Upper lobe of left lung (tissue), 4 donors: ENCODE data around the gene LRRC51.

ENCODE experiments used
- EP300 ChIP-seq, 4 donors: sonication (generic); formaldehyde crosslinking; IDR thresholded peaks; one replicate each; pipeline ENCODE4 v1.5.1; 2017; ENCODE audit warnings: antibody characterized with exemption in 4 of 4, control low read depth in 2 of 4
- POLR2A ChIP-seq, 4 donors: fragments of 450-650 bp; IDR thresholded peaks; one replicate each; pipeline ENCODE4 v1.5.1; 2016 to 2017; ENCODE audit warnings: antibody characterized with exemption in 4 of 4, mild to moderate bottlenecking in 2 of 4
- POLR2AphosphoS5 ChIP-seq, 2 donors: sonication (generic); formaldehyde crosslinking; IDR thresholded peaks; one replicate each; pipeline ENCODE4 v1.5.1; 2017; ENCODE audit warnings: antibody characterized with exemption in 2 of 2
- TF ChIP-seq, protein P1 (sequence below), 6 experiments: fragments of 450-650 bp in 4 of 6; fragments of 200-600 bp in 2 of 6; sonication (generic) in 2 of 6; IDR thresholded peaks; one replicate each; pipeline ENCODE4 v1.5.1; 2016 to 2019; ENCODE audit warnings: antibody characterized with exemption in 6 of 6

DNA sequence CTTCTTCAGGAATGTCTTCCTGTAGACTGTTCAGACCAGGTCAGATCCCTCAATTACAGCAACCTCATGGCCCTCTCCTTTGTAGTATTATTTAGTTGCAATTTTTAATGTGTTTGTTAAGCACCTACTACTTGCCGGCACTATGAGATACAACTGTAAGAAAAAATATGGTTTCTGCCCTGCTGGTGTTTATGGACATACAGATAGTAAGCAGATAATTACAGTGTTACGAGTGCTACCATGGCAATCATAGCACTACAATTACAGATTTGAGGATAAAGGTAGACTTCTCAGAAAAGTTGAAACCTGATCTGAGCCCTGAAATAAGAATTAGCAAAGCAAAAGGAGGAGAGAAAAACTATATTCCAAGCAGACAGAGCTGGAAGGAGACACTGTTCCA, 2.8 kb downstream of the LRRC51 start:
- no peak for TF ChIP-seq POLR2A (IDR thresholded peaks at IDR 0.05)
- TF ChIP-seq, protein P1, sequence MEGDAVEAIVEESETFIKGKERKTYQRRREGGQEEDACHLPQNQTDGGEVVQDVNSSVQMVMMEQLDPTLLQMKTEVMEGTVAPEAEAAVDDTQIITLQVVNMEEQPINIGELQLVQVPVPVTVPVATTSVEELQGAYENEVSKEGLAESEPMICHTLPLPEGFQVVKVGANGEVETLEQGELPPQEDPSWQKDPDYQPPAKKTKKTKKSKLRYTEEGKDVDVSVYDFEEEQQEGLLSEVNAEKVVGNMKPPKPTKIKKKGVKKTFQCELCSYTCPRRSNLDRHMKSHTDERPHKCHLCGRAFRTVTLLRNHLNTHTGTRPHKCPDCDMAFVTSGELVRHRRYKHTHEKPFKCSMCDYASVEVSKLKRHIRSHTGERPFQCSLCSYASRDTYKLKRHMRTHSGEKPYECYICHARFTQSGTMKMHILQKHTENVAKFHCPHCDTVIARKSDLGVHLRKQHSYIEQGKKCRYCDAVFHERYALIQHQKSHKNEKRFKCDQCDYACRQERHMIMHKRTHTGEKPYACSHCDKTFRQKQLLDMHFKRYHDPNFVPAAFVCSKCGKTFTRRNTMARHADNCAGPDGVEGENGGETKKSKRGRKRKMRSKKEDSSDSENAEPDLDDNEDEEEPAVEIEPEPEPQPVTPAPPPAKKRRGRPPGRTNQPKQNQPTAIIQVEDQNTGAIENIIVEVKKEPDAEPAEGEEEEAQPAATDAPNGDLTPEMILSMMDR (IDR thresholded peaks at IDR 0.05), result no peak
- TF ChIP-seq POLR2AphosphoS5 (IDR thresholded peaks at IDR 0.05), result no peak
- no peak for TF ChIP-seq EP300 (IDR thresholded peaks at IDR 0.05)
